Motor neuron (in vitro differentiated cells): ENCODE measurements around the gene HMX3. TPM values are rescaled to one million over a fixed set of nuclear protein-coding genes. Genes with fewer than 3 reads are reported as not detected.
A peak's percentile ranks its signal among the peaks of the same experiment; 100 is the strongest.
"Not testable (repeated sequence)": the region's sequence is repeated elsewhere in the genome, so short reads cannot be mapped to it uniquely, and the experiment has no call there.

Experiments used
- ATAC-seq, 8 experiments: fragments of 200-7000 bp; cut with Tn5 transposase; replicated peaks in 6 of 8; 2 replicates each; pipeline ENCODE4 v1.8.0; 2021; ENCODE audit warnings: mild to moderate bottlenecking in 8 of 8, moderate library complexity in 8 of 8
- H3K27ac ChIP-seq, 2 donors: fragments of 250-450 bp; sonication (Bioruptor Pico); 2 replicates each; pipeline ENCODE4 v1.9.0; 2021; ENCODE audit warnings: antibody characterized with exemption in 2 of 2, mild to moderate bottlenecking in 2 of 2, moderate library complexity in 1 of 2
- H3K4me1 ChIP-seq, 2 donors: fragments of 250-450 bp; sonication (Bioruptor Pico); replicated peaks in 1 of 2; 2 replicates each; pipeline ENCODE4 v1.6.1; 2021; ENCODE audit warnings: antibody characterized with exemption in 2 of 2, mild to moderate bottlenecking in 2 of 2, moderate library complexity in 1 of 2
- H3K4me3 ChIP-seq, 5 donors: fragments of 250-450 bp; sonication (Bioruptor Pico); 2 replicates each; pipeline ENCODE4 v1.9.0; 2021; ENCODE audit warnings: antibody characterized with exemption in 5 of 5, mild to moderate bottlenecking in 5 of 5, moderate library complexity in 4 of 5
- WGBS, 10 experiments: fragments of 450-650 bp; shearing (Covaris generic); methylation state at CpG; one replicate each; pipeline ENCODE4 v1.0.0; 2022; 5-methylcytosine and 5-hydroxymethylcytosine counted together
- in situ Hi-C, 9 experiments: fragments of 400-800 bp; cut with MboI; loops; one replicate each; pipeline ENCODE4 v1.15.0; 2021; ENCODE audit warnings: low sequenced_read_pairs in 9 of 9, low pct_unique_long_range_greater_than_20kb in 2 of 9; ENCODE audit not compliant: unreplicated experiment in 9 of 9
- total RNA-seq, 8 experiments: library from RNA; unstranded; fragments of 300-600 nt; gene quantifications; 2 replicates each; pipeline versions ENCODE4 v1.2.3 to v1.2.4, GENCODE V29; 2022

HMX3 gene
- total RNA-seq, 8 experiments from 2014 or later: 0.16 to 0.71 (median 0.30) TPM; not detected in 4

DNA sequence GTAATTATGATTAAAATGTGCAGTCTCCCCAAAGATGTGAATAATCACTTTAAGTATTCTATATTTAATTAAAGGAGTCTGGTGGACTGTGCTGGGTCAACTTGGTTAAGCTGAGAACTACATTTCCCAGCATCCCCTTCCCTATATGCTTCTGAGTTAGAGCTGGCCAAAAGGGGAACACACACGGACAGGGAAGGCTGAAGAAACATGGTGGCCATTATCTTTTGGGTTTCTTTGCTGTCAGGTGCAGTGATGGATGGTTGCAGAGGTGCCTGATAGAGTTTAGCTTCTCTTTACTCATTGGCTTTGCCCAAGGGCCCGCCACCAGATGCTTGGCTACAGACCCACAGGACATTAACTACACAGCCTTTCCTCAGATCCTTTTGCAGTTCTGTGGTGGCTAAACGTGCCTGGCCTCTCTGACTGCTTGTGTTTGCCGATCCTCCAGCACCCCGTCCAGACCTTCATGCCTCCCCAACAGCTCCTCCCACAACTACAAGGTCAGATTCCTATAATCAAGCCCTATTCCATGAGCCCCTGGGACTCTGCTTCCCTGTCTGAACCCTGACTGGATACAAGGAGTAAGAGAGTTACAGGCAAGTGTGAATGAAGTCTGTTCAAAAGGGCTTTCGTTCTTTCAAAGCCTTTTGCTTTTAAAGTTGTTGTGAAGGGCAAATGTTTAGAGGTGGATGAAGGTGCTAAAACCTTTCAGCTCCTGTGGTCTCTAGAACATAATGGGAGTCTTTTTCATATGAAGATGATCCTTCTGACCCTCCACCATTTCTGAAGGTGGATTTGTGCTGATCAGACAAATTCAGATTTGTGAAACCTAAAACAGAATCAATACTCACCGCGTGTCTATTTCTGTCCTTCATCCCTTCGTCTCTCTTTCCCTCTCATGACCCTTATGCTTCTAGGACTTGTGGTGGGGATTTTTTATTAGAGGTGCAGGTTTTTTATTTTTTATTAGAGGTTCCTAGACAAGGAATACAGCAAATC, 39.9 kb downstream of the HMX3 start:
- Histone ChIP-seq H3K4me3 (no peak overlapping the region), H3K27ac (no peak overlapping the region), H3K4me1 (no peaks in the 10 kb centered on the region)
- no peak for ATAC-seq
- WGBS, 10 experiments: 39 to 100% (median 82%) methylated on average over 1 to 8 of the region's 9 CpGs; no CpG with 5 or more reads in 1 of the 10 experiments
- in situ Hi-C loops: no loop called here

DNA sequence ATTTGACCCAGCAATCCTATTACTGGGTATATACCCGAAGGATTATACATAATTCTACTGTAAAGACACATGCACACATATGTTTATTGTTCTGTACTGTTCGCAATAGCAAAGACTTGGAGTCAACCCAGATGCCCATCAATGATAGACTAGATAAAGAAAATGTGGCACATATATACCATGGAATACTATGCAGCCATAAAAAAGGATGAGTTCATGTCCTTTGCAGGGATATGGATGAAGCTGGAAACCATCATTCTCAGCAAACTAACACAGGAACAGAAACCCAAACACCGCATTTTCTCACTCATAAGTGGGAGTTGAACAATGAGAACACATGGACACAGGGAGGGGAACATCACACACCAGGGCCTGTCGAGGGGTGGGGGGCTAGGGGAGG, 42.6 kb downstream of the HMX3 start:
- H3K27ac ChIP-seq, ATAC-seq, H3K4me3 ChIP-seq, in situ Hi-C loops, H3K4me1 ChIP-seq: not testable (repeated sequence)
- 85 to 100% (median 93%) methylated on average over 1 to 3 of the region's 4 CpGs; no CpG with 5 or more reads in 3 of the 10 experiments for WGBS, 10 experiments

- no peak overlapping the region for H3K4me3 ChIP-seq
- in situ Hi-C loops: no loop called here
- WGBS, 10 experiments: 35 to 100% (median 94%) methylated on average over 1 to 7 of the region's 7 CpGs
- no peak overlapping the region for H3K27ac ChIP-seq
- peak in 1 of 8 experiments; percentile 52 for ATAC-seq
- H3K4me1 ChIP-seq: no peaks in the 10 kb centered on the region
These were observed 44.6 kb downstream of the HMX3 start for GRCh38 chr10:123180101-123181090.

DNA sequence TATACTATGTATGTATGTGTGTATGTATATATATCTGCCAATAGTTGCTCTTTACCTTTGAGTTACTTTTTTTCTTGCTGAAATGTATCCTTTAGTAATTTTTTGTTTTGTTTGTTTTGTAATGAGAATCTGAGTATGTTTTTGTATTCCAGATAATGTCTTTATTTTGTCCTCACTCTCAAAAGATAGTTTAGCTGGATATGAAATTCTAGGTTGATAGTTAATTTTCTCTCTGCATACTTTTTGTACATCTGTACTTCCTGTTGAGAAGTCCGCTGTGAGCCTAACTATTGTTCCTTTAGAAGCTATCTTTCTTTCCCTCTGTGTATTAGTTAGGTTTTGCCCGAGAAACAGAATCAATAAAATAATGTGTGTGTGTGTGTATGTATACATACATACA, 48.0 kb downstream of the HMX3 start:
- H3K27ac ChIP-seq: no peak overlapping the region
- in situ Hi-C loops: no loop called here
- H3K4me1 ChIP-seq: no peaks in the 10 kb centered on the region
- WGBS, 10 experiments: 100% methylated on average over 1 to 2 of the region's 2 CpGs; no CpG with 5 or more reads in 2 of the 10 experiments
- H3K4me3 ChIP-seq: no peak overlapping the region
- no peak for ATAC-seq

DNA sequence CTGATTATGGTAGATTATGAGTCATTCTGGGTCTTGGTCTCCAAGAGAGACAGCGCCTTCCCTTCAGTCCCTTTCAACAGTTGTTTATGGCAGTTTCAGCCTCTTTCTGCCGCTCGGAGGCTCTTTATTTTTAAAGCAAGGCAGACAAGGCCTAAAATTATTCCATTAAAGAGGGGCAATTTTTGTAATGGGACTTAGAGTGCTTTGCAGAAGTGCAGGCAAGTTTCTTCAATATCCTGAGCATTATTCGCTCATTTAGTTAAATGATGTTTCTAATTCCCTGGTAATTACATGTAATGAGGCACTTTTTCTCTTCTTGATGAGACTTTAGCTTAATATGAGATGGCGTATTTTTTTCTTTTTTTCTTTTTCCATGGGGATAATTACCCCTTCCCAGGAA, 52.0 kb downstream of the HMX3 start:
- WGBS, 10 experiments: 84 to 100% (median 95%) methylated on average over 2 to 5 of the region's 5 CpGs; no CpG with 5 or more reads in 2 of the 10 experiments
- ATAC-seq: no peak
- H3K4me3 ChIP-seq: no peak overlapping the region
- H3K27ac ChIP-seq: no peak overlapping the region
- no peaks in the 10 kb centered on the region for H3K4me1 ChIP-seq
- in situ Hi-C loops: no loop called here

Other genes starting within 250 kb of the HMX3 start
- not detected for gene FAM24A, start 225.4 kb upstream of the HMX3 start, total RNA-seq
- 10 to 100 TPM; 10.3 to 16.2 (median 12.5) TPM for gene C10orf88, start 181.7 kb upstream of the HMX3 start, total RNA-seq
- gene PSTK, start 155.6 kb upstream of the HMX3 start, total RNA-seq: 10 to 100 TPM in 2 of 8 experiments, 1 to 10 TPM in 6; 5.6 to 10.3 (median 9.1) TPM
- 10 to 100 TPM in 3 of 8 experiments, 1 to 10 TPM in 5; 7.3 to 23.8 (median 9.4) TPM for gene IKZF5, start 127.2 kb upstream of the HMX3 start, total RNA-seq
- gene ACADSB, start 127.0 kb upstream of the HMX3 start, total RNA-seq: 10 to 100 TPM in 3 of 8 experiments, 1 to 10 TPM in 5; 5.0 to 42.3 (median 7.6) TPM
- under 1 TPM in 2 of 8 experiments, not detected in 6; 0.11 to 0.14 TPM for gene HMX2, start 12.2 kb downstream of the HMX3 start, total RNA-seq
- 100 to 1,000 TPM in 3 of 8 experiments, 10 to 100 TPM in 5; 58.3 to 130 (median 85.4) TPM for gene BUB3, start 18.4 kb downstream of the HMX3 start, total RNA-seq